A673 (cell line): ENCODE data around the gene SHISAL2B.

Experiments used
- CTCF ChIP-seq: fragments of 300-800, 200-600 bp; sonication (generic); conservative IDR thresholded peaks from 2 replicates; pipeline ENCODE4 v1.5.1; 2017; ENCODE audit warnings: low read depth, mild to moderate bottlenecking, antibody characterized with exemption, low read length, moderate library complexity, mixed read lengths
- EZH2 ChIP-seq: fragments of 200-600 bp; sonication (generic); IDR thresholded peaks from 2 replicates; pipeline ENCODE4 v1.6.1; 2017; ENCODE audit warnings: borderline replicate concordance, low read depth, mild to moderate bottlenecking, mixed read lengths, antibody characterized with exemption, low read length; ENCODE audit not compliant: poor library complexity, severe bottlenecking

- TF ChIP-seq CTCF (no peak), EZH2 (no peak)
Measured at GRCh38 chr5:64666078-64666477, 24.2 kb upstream of the SHISAL2B start.
